DMS79 treated with DMSO at 0.1 percent for 48 hours (cell line): ENCODE measurements around the gene RBMX.
"Not testable (repeated sequence)": the region's sequence is repeated elsewhere in the genome, so short reads cannot be mapped to it uniquely, and the experiment has no call there.

Source experiments
- DNase-seq: peaks from one replicate; lab custom pipeline; 2025; lab: John Stamatoyannopoulos, UW

The RBMX gene

DNA sequence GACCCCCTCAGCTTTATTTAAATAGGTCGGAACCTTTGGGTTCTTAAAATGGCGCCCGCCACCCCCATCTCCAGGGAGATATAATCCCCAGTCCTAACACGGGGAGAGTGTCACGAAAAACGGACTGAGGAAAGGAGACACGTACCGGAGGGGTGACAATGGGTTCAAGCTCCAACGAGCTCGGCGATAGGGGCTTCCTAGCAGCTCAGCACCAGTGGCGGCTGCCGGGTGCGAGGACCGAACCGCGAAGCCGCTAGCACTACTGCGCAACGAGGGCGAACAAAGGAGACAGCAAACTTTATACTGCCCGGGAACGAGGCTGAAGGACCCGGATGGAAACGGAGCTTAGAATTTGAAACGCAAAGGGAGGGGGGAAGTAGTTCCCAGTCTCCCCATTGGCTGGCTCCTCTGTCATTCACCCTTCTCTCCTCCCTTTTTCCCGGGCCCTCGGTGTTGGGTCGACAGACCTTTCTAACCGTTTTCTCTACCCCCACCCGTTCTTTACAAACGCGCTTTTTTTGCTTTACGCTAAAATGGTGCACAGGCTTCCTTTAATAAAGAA lies at the start of gene RBMX:
Gene RBMX, minus strand, starts transcription at position 274 of the 562 bp plus-strand sequence. CDS start 1,298 bp downstream, outside the sequence.
- DNase-seq: peak; percentile 92

DNA sequence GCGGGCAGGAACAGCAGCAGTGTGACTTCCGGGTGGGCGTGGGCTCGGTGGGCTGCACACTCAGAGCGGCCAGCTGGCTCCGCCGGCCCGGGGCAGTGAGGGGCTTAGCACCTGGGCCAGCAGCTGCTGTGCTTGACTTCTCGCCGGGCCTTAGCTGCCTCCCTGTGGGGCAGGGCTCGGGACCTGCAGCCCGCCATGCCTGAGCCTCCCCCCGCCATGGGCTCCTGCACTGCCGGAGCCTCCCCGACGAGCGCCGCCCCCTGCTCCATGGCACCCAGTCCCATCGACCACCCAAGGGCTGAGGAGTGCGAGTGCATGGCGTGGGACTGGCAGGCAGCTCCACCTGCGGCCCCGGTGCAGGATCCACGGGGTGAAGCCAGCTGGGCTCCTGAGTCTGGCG lies 40.9 kb upstream of the RBMX start:
- DNase-seq: not testable (repeated sequence)

DNA sequence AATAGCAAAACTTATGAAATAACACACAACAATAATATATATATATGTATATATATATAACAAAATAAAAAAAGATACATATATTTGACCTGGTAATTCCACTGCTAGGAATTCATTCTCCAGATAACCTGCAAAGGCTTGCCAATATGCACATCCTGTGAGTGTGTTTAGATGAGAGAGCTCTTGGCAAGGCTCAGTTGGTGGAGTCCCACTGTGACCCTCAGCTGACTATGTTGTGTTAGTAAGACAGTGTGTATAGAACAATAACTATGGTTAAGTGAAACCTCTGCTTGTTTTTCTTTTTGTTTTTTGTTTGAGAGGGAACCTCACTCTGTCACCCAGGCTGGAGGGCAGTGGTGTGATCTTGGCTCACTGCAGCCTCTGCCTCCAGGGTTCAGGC lies 39.5 kb upstream of the RBMX start:
- DNase-seq: no peak

DNA sequence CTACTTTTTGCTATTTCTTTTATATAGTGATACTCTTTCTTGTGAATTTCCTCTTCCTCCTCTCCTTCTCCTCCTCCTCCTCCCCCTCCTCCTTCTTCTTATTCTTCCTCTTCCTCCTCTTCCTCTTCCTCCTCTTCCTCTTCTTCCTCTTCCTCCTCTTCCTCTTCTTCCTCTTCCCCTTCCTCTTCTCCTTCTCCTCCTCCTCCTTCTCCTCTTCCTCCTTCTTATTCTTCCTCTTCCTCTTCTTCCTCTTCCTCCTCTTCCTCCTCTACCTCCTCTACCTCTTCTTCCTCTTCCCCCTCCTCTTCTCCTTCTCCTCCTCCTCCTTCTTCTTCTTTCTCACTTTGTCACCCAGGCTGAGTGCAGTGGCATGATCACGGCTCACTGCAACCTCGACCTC lies 36.3 kb upstream of the RBMX start:
- DNase-seq: no peak

DNA sequence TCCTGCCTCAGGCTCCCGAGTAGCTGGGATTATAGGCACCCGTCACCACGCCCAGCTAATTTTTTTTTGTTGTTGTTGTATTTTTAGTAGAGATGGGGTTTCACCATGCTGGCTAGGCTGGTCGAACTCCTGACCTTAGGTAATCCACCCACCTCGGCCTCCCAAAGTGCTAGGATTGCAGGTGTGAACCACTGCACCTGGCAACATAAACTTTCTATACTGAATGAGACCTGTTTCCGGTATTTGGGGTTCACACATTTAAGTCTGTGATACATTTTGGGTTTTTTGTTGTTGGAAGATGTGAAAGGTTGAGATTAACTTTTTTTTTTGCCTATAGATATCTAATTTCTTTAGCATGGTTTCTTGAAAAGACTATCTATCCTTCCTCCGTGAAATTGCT lies 31.1 kb upstream of the RBMX start:
- not testable (repeated sequence) for DNase-seq

DNA sequence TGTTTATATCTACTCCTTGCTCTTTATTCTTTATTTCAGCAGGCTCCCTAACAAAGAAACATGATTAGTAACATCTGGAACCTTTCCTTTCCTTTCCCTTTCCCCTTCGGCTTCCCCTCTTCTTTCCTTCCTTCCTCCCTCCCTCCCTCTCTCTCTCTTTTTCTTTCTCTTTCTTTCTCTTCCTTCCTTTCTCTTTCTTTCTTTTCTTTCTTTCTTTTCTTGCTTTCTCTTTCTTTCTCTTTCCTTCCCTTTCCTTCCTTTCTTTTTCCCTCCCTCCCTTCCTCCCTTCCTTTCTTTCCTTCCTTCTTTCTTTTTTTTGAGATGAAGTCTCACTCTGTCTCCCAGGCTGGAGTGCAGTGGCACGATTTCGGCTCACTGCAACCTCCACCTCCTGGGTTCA lies 30.7 kb upstream of the RBMX start:
- no peak for DNase-seq

DNA sequence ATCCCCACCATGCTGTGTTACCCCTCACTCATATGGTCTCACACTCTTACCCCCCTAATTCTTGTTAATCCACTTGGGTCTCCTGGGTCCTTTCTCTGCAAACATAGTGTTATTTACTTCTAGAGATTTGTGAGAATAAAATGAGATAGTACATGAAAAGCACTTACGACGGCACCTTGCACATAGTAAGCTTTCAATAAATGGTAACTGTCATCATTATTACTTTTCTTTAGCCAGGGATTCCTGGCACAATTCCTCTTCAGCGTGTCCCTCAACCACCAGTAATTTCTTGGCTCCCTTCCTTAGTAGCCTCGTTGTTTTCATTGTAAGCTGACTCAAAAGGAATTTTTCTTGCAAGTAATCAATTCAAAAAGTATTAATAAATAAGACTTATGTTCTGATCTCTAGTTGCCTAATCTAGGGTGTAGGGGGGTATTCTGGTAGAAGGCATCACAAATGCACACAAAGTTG lies 30.1 kb upstream of the RBMX start:
- peak; percentile 19 for DNase-seq

DNA sequence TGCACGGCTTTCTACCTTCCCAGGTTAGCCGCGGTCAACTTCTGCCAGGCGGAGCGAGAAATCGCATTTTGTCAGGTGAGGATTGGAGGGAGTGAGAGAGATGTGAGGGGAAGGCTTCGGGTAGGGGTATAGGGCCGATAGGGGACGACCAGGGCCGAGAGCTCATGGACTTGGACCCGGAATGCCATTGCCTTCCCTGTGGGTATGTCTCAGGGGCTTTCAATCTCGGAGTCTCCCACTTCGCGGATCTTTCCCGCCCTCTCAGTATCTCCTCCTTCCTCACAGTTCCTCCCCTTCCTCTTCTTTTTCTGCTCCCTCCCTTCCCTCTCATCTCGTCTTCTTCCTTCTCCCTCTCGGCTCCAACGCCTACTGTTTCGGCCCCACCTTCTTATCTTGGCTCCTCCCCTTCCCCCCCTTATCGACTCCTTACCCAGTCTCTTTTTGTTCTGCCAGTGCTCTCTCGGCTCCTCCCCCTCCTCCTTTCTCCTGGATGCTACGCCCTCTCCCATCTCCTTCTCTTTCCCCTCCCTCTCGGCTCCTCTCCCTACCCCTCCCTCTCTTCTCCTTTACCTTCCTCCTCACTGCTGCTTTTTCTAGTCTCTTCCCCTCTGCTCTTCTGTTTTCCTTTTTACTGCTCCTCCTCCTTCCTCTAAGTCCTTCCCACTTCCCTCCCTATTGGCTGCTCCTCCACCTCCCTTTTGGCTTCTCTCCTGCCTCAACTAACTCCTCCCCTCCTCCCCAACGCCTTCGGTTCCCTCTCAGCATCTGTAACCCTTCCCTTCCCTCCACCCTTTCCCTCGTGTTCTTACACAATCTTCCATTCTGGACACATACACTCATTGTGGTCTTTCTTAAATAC lies 29.4 kb upstream of the RBMX start:
- peak; percentile 87 for DNase-seq

DNA sequence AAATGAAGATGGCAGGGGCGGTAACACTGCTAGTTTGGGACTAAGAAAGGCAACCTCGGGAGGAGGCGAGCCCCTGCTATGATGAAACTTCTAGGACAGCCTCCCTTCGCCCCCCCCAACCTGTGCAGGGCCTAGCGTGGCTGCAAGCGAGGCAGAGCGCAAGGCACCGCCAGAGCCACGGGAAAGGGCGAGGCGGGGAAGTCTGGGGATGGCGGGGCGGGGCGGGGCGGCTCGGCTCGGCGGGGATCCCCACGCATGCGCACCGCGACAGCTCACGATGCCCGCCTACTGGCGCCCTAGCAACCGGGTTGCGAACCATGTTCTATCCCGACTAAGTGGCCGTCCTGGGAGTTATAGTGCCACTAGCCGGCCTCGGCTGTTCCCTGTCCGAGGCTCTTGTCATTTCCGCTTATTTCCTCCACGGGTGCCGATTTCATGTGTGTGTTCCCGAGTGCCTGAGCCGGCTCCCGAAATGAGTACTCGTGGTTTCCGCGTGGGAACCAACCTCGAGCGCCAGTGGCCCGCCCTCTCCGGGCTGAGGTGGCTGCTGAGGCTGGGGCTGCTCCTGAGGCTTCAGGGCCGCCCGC lies 28.7 kb upstream of the RBMX start:
- peak; percentile 83 for DNase-seq

DNA sequence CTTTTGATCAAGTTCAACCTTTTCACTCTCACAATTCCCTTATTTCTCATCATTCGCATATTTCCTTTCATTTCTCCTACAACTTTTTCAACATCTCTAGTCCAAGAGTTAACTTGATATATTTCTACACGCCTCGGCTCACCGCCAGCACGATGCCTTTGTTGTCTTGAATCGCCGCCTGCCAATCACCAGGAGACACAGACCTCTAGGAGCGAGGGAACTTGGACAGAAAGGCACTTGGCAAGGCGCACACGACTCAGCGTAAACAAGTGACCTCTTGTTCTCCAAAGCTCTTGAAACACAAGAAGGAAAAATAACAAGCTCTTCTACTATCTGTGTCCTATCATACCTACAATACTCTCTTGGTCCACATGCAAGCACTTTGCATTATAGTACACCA lies 27.1 kb upstream of the RBMX start:
- peak; percentile 20 for DNase-seq

DNA sequence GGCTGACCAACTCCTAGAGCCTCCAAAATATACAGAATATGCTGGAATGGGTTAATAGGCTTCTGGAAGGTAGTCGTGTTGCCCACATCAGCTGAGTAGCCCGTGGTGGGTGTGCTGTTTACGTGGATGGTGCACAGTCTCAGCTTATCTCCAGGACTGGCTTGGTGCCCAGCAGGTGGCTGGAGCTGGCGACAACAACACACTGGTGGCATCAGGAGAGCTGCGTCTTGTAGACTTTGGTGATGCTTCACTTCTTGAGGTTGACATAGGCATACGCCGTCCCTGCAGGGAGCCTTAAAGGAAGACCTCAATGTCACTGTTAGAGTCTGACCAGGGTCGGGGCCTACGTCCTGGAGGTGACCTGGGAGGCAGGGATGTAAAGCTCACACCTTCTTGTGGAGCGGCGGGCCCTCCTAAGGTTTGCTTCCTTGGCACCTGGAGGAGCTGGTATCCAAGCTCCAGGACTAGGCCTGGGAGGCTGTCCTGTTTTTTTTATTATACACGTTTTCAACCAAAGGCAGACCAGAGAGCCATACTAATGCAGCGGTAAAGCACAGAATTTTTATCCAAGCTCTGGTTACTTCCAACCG lies 26.5 kb upstream of the RBMX start:
- DNase-seq: peak; percentile 4

DNA sequence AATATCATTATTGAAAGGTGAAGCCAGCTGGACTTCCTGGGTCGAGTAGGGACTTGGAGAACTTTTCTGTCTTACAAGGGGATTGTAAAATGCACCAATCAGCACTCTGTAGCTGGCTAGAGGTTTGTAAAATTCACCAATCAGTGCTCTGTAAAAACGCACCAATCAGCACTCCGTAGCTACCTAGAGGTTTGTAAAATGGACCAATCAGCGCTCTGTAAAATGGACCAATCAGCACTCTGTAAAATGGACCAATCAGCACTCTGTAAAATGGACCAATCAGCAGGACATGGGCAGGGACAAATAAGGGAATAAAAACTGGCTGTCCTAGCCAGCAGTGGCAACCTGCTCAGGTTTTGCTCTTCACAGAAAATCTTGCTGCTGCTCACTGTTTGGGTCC lies 23.5 kb upstream of the RBMX start:
- DNase-seq: not testable (repeated sequence)

DNA sequence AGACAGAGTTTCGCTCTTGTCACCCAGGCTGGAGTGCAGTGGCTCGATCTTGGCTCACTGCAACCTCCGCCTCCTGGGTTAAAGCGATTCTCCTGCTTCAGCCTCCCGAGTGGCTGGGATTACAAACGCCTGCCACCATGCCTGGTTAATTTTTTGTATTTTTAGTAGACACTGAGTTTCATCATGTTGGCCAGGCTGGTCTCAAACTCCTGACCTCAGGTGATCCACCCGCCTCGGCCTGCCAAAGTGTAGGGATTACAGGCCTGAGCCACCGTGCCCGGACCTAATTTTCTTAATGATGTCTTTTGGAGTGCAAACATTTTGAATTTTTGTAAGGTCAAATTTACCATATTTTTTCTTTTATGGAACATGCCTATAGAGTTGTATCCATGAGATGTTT lies 19.5 kb upstream of the RBMX start:
- DNase-seq: not testable (repeated sequence)

DNA sequence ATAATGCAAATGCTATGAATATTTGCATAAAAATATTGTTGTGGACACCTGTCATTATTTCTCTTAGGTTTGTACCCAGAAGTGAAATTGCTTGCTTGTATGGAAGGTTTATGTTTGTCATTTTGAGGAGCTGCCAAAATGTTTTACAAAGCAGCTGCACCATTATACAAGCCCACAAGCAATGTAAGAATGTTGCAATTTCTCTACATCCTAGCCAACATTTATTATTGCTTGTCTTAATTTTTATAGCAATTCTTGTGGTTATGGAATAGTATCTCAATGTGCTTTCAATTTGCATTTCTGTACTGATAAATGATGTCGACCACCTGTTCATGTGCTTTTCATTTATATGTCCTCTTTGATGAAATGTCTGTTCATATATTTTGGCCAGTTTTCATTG lies 18.7 kb upstream of the RBMX start:
- DNase-seq: no peak

DNA sequence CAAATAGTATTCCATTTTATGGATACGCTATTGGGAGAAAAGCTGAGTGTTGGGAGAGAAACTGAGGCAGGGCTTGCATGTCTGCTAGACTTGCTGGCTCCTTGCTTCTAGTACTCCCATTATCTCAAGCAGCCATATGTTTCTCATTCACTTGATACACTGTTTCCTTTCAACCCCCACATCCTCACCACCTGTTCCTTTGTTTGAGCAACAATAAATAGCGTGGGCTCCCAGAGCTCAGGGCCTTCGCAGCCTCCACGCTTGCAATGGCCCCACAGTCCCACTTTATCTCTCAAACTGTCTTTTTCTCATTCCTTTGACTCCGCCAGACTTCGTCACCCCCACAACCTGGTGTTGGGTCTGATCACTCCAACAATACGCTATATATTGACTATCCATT lies 18.2 kb upstream of the RBMX start:
- DNase-seq: not testable (repeated sequence)

DNA sequence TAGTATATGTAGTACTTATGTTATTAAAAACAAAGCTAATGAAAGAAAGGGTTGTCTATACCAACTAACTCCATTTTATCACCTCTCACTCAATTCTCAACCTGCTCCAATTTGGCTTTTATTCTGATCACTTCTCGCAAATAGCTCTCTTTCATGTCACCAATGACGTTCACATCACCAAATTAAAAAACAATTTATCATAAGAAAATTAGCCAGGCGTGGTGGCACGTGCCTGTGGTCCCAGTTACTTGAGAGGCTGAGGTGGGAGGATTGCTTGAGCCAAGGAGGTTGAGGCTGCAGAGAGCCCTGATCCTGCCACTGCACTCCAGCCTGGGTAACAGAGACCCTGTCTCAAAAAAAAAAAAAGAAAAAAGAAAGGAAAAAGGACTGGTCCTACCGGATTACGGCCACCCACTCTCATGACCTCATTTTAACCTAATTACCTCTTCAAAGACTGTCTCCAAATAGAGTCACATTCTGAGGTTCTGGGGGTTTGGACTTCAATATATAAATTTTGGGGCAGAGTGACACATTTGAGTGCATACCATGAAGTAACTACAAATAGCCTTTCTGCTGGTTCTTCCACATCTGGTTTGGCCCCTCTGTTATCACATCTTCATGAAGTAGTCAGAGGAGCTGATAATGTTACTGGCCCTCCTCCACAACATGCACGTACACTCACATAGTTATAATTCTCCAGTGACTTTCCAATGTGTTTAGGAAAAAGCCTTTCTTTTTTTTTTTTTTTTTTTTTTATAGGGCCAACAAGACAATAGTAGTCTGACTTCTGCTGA lies 15.8 kb upstream of the RBMX start:
- no peak for DNase-seq

DNA sequence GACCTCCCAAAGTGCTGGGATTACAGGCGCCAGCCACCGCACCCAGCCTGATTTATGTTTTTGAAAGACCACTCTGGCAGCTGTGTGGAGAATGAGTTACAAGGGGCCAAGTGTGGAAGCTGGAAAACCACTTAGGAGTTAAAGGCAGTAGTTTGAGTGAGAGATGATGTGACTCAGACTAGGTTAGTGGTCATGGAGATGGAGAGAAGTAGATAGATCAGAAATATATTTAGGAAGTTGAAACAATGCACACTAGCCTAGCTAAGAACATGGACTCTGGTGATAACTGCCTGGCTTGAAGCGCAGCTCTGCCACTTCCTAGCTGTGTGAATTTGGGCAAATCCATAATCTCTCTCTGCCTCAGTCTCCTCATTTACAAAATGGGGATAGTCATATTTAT lies 11.9 kb upstream of the RBMX start:
- no peak for DNase-seq

DNA sequence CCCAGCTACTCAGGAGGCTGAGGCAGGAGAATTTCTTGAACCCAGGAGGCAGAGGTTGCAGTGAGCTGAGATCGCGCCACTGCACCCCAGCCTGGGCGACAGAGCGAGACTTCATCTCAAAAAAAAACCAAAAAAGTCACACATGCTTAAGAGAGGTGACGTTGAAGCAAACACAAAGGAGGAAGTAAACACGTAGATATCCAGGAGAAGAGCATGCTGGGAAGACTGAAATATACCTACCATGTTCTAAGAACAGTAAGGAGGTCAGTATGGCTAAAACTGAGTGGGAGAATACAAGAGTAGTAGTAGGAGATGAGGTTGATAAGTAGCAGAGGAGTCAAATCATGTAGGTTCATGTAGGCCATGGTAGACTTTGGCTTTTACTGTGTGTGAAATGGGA lies 10.1 kb upstream of the RBMX start:
- not testable (repeated sequence) for DNase-seq

DNA sequence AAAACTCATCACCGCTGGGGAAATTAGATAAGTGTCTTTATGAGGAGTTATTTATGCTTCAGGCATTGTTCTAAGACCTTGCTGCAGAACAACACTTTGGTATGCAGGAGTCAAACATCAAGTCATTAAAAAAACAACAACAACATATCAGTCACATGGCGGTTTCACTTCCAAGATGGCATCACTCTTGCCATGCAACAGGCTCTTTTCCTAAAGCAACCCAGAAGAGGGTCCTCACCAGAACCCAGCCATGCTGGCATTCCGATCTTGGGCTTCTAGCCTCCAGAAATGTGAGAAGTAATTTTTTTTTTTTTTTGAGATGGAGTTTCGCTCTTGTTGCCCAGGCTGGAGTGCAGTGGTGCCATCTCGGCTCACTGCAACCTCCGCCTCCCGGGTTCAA lies 8.7 kb upstream of the RBMX start:
- DNase-seq: no peak

DNA sequence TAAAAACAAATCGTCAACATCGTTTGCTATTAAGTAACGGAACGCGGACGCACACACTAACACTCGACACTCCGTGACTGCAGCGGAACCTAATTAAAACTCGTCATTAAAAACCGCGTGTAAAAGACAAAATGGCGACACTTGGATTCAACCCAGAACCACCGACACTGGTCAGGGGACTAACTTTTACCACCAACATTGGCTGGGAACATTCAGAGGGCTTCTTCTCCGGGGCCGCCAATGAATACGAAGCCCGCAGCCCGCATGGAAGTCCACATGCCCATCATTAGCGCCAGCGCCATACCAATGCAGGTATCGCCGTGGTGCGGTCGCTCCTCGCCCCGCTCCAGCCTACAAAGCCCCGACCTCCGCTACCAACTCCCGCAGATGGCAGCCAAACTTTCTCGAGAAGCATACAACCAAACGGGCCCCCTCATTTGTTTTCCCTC lies 498 bp downstream of the RBMX start:
- DNase-seq: no peak

DNA sequence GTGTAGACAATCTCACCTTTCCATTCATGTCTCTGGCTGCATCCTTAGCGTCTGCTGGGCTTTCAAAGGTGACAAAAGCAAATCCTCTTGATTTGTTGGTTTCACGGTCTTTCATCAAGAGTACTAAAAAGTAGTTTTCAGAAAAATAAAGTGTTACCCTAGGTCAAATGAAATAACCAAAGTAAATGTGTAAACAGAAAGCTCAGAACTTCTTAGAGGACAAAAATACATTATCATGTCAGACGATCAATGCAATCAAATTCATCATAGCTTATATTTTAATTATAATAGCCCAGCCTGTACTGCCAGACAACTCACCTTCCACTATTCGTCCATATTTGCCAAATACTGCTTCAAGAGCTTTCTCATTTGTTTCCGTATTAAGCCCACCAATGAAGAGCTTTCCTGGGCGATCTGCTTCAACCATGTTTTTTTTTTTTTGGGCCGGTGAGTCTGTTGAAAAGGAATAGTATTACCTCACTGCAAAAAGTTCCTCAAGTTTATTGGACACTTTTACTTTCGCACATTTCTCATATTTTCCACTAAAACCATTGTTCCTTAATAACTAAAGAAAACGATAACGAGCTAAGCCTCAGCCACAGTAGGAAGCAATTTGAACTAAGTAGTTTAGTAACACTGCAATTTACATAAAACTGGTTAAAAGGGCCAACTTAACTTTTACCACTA lies 1.4 kb downstream of the RBMX start:
- DNase-seq: no peak
